Measurements from ENCODE around the gene PIP5K1C.

PIP5K1C gene

GRCh38 chr19:3721131-3721886, 21.0 kb upstream of the PIP5K1C start:
- peak; percentile 69 for DNase-seq

- no peak for DNase-seq
Measured at GRCh38 chr19:3720349-3720917, 20.2 kb upstream of the PIP5K1C start.

DNA sequence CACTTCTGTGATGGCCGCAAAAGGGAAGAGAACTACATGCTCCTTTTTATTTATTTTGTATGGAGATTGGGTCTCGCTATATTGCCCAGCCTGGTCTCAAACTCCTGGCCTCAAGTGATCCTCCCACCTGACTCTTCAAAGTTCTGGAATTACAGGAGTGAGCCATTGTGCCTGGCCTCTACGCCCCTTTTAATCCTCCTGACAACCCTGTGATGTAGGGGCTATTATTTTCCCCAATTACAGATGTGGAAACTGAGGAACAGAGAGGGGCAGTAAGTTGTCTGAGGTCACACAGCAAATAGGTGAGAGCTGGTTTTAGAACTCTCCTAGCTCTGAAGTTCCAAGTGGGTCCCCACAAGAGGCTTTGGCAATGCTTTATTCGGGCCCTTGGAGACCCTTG, 19.6 kb upstream of the PIP5K1C start:
- DNase-seq: no peak

- DNase-seq: no peak
Measured at GRCh38 chr19:3716147-3716668, 15.9 kb upstream of the PIP5K1C start.

DNA sequence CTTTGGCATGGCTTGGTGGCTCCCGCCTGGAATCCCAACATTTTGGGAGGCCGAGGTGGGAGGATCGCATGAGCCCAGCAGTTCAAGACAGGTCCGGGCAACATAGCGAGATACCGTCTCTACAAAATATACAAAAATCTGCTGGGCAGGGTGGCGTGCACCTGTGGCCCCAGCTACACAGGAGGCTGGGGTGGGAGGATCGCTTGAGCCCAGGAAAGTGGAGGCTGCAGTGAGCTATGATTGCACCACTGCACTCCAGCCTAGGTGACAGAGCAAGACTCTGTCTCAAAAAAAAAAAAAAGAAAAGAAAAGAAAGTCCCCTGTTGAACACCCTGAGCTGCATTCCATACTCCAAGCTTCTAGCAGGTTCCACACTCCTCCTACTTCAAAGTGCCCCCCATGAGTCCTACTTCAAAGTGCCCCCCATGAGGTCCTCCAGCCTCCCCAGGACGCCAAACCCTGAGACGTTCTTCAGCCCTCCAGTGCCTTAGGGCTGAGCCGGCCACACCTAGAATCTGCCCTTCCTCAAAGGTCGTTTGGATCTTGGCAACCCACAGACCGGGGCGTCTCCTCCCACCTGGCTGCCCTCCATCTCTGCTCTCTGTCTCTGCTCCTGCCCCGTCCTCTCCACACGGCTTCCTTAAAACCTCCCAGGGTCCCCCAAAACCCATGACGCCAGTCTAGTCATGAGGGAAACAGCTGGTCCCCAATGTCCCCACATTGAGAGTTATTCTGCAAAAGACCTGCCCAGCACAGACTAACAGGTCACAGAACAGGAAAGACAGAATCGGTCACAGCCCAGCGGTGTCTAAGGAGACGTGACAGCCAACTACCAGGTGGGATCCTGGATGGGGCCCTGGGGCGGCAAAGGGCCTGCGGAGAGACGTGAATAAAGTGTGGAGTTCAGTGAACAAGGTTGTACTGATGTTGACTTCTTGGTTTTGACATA, 12.7 kb upstream of the PIP5K1C start:
- DNase-seq: no peak

DNA sequence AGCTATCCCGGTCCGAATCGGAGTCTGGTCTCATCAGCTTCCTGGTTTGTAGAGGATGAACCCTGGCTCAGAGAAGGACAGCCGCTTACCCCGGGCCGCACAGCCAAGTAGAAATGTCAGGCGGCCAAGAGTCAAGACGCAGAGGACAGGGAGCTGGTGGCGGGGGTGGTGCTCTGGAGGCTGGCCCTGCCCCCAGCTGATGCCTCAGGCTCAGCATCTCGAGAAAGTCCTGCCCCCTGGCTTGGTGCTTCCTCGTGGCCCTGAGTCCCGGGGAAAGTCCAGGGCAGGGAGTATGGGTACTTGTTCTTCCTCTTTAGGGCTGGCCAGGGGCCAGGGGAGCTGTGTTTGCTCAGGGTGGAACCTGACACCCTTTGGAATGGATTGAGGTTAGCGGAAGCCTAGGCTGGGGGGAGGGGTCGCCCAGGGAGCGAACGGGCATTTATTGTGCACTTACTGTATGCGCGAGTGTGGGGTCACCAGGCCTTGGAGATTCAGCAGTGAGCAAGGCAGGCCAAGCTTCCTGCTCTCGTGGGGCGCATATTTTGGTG, 10.1 kb upstream of the PIP5K1C start:
- no peak for DNase-seq

GRCh38 chr19:3708207-3708931, 8.1 kb upstream of the PIP5K1C start, which contains the start of gene TJP3:
TJP3 (plus strand) TSS chr19:3708384; CDS start chr19:3728433, 20,049 bp downstream.
- DNase-seq: no peak

GRCh38 chr19:3707868-3708206, 7.6 kb upstream of the PIP5K1C start:
- DNase-seq: no peak

GRCh38 chr19:3701200-3701599, 932 bp upstream of the PIP5K1C start:
- DNase-seq: no peak

- DNase-seq: no peak
Measured at GRCh38 chr19:3699741-3700241, 477 bp downstream of the PIP5K1C start.

DNA sequence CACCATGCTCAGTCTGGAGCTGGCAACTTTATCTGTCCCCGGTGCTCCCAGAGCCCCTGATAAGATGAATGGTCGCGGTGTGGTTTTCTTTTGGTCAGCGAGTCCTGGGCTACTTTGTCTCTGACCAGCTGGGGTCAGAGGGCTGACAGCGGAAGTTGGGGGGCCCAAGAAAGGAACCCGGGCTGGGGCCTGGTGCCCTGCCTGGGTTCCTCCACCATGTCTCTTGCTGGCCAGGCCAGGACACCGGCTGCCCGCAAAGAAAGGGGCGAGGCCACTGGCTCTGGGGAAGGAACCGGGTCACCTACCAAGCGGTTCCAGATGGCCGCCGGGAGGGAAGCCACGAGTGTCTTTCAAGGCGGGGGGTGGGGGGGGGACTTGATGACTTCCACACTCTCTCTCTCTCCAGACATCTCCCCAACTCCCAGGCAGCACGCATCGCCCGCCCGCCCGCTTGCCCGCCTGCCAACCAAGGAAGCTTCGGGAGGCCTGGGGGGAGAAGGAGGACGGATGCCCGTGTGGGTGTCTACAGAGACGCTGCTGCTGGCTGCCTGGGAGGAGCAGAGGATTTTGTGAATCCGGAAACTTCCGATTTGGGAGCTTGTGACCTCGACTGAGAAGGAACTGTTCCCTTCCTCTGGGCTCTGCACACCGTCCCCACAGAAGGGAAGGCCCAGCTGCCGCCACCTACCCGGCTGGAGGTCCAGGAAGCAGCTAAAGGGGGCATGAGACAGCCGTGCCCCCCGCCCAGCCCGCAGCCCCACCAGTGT, 1.1 kb downstream of the PIP5K1C start:
- DNase-seq: peak; percentile 7

GRCh38 chr19:3698386-3698950, 1.8 kb downstream of the PIP5K1C start:
- DNase-seq: no peak

DNA sequence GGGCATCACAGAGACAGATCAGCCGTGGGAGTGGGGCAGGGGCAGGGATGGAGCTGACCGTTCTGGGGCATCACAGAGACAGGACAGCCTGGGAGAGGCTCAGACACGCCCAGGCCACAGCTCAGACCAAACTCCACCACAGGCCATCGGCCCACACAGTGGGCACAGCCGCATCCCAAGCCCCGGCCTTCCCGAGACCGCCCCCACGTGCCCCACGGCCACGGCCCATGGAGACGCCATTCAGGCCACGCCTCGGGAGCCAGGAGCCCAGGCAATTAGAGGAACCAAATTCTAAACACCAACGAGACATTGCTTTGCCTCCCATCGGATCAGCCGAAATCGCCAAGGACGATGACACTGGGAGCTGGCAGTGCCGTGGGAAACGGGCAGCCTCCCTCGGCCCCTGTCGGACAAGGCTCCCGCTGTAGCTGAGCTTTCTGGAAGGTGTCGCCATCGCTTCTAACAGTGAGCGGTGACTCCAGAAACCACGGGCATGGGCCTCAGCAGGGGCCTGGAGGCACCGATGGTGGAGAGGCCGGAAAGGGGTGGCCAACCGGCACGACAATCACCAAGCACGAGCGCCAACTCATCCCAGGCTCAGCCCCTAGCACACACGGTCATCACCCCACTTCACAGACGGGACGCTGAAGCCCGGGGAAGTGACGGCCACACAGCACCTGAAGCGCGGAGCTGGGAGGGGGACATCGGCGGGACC, 2.4 kb downstream of the PIP5K1C start:
- DNase-seq: no peak

- DNase-seq: no peak
Measured at GRCh38 chr19:3697094-3697493, 3.2 kb downstream of the PIP5K1C start.

DNA sequence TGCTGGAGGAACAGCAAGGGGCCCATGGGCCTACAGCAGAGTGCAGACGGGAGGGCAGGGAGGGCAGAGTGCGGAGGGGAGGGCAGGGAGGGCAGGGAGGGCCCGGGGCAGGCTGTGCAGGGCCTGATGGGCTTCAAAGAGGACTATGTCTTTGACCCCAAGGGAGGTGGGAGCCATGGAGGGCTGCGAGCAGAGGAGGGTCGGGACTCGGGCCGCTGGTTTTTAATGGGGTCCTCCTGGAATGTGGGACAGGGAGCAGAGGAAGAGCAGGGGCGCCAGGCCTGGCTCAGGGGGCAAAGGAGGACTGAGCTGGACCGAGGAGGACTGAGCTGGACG, 3.6 kb downstream of the PIP5K1C start:
- no peak for DNase-seq

- no peak for DNase-seq
Measured at GRCh38 chr19:3695986-3696659, 4.1 kb downstream of the PIP5K1C start.

DNA sequence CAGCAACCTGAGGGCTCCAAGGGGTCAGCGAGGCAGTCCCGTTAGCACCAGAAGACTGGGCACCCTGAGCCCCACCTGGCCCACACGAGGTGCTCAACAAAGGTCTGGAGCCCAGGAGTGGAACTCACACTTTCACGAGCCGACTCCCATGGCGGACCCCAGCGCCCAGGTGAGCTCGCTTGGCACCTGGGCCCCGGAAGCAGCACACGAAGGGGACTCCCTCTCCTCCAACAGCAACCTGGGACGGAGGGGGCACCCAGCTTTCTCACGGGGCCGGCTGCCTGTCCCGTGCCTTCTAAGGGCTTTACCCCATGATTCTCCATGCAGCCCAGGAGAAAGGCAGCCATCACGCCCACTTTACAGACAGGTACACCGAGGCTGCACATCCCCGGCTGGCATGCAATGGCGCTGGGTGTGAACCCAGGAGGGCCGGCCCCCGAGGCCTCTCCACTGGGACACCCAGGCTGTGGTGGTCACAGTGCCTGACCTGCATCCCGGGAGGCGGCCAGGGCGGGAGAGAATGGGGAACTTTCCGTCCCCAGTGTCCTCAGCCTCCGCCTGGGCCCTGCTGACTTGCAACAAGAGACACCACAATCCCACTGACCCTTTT, 5.0 kb downstream of the PIP5K1C start:
- no peak for DNase-seq

GRCh38 chr19:3694361-3695123, 5.7 kb downstream of the PIP5K1C start:
- DNase-seq: no peak
